HG02798 (cell line): ENCODE data around the gene SMAP1.
A peak's percentile ranks its signal among the peaks of the same experiment; 100 is the strongest.

Experiments
- ATAC-seq: cut with Tn5 transposase; IDR thresholded peaks from one replicate; pipeline ENCODE4 v1.9.1; 2021; ENCODE audit warnings: mild to moderate bottlenecking; ENCODE audit not compliant: unreplicated experiment, poor library complexity

The SMAP1 gene

DNA sequence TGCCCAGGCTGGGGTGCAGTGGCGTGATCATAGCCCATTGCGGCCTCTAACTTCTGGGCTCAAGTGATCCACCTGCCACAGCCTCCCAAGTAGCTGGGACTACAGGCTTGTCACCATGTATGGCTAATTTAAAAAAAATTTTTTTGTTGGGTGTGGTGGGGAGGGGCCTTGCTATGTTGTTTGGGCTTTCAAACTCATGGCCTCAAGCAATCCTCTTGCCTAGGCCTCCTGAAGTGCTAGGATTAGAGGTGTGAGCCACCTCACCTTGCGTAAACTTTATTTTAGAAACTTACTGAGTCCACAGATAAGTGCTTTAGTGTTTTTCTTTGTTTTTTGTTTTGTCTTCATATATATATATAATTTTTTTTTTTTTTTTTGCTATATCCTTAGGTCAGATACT lies 9.1 kb downstream of the SMAP1 start:
- ATAC-seq = no peak

DNA sequence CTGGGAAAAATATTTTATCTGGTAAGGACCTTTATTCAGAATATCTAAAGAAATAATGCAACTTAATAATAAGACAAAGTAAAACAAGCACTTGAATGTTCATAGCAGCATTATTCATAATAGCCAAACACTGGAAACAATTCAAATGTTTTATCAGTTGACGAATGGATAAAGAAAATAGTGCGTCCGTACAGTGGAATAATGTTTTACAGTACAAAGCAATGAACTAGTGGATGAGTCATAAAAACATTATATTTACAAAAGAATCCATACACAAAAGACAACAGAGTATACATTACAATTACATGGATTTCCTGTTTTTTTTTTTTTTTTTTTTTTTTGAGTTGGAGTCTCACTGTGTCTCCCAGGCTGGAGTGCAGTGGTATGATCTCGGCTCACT lies 12.7 kb downstream of the SMAP1 start:
- ATAC-seq = no peak

GRCh38 chr6:70684794-70685493 lies 17.3 kb downstream of the SMAP1 start:
- no peak for ATAC-seq

DNA sequence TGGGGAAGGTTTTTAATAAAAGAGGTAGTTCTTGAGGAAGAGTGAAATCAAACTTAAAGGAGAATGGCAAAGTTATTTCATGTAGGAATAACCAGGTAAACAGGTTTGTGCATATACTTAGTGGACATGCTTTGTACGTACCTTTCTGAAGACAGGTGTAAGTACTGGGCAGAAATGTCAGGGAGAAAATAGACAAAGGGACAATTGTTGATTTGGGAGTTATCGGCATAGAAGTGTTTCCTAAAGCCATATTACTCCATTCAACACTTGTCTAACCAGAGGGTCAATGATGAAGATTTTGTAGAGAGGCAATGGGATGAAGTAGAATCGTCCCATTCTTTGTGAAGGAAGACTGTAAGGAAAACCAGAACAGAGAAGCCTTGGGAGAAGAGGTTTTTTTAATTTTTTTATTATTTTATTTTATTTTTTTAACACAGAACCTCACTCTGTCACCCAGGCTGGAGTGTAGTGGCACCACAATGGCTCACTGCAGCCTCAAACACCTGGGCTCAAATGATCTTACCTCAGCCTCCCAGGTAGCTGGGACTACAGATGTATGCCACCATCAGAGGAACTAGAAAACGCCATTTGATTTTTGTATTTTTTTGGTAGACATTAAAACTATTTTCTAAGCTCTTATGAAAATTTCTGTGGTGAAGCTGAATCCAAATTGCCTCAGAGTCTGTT lies 18.0 kb downstream of the SMAP1 start:
- ATAC-seq = no peak

- peak; percentile 58 for ATAC-seq
These were observed 19.0 kb downstream of the SMAP1 start for GRCh38 chr6:70686548-70687133.

- ATAC-seq = no peak
These were observed 26.2 kb downstream of the SMAP1 start for GRCh38 chr6:70693887-70694286.

GRCh38 chr6:70694371-70694770 lies 26.7 kb downstream of the SMAP1 start:
- no peak for ATAC-seq

DNA sequence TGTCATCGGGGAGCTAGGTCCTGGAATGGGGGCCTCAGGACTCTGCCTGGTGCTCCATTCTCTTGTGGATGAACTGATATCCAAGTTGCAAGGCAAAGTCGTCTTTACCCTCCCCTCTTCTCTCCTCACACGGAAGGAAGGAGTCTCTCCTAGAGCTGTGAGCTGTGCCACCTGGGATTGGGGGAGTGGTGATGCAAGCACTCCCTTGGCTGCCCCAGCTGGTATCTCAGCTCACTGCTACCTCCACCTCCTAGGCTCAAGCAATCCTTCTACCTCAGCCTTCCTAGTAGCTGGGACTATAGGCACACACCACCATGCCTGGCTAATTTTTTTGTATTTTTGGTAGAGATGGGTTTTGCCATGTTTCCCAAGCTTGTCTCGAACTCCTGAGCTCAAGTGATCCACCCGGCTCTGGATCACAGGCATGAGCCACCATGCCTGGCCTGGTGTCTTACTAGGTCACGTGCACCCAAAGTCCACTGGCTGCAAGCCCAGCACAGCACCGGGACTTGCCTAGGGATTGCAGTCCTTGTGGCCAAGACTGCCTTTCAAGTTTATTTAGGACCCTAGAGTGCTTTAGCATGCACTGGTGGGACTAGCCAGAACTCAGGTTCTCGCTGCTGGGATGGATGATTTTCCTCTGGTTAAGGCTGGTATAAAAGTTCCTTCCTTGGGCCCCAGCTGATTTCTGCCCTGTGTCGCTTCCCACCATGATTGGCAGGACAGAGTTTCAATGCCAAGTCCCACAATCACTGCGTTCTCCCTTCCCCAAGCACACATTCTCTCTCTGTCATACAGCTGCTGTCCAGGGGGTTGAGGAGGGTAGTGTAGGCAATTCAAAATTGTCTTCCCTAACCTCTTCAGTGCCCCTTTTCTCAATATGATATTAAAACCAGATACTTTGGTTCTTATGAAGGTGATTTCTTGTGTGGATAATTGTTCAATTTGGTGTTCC lies 33.5 kb downstream of the SMAP1 start:
- ATAC-seq = no peak

- ATAC-seq = no peak
These were observed 38.1 kb downstream of the SMAP1 start for GRCh38 chr6:70705772-70706171.

DNA sequence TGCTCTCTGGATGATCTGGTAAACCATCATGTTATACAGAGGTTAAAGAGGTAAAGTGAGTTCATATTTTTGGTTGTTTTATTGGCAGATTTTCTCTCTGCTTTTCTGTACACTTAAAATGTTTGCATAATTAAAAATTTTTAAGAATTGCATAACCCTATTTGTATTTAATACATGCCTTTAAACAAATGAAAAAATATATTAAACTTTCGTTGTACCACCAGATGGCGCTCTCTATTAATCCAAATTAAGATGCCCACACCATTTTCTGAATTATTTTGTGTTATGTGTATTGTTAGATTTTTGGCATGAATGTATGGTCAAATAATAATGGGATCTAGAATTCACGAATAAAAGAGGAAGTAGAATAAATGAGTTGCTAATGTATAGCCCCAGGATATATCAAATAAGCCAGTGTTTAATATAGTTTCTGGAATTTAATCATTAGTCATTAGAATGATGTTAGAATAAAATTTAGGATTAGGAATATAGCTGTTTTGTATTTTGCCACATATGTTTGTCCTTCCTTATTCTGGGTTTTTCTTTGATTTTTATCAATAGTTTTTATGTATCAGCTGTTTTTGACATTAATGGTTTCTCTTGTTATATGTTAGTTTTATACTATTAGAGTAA lies 38.9 kb downstream of the SMAP1 start:
- no peak for ATAC-seq

DNA sequence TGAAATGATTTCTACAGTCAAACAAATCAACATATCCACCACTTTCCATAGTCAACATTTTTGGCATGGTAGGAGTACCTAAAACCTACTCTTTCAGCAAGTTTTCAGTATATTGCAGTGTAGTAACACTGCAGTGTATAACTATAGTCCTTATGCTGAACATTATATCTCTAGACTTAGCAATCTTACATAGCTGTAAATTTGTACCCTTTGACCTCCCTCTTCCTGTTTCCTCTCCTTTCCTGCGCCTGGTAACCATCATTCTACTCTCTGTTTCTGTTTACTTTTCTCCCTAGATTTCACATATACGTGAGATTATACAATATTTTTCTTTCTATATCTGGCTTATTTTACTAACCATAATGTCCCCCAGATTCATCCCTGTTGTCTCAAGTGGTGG lies 40.2 kb downstream of the SMAP1 start:
- ATAC-seq = no peak

DNA sequence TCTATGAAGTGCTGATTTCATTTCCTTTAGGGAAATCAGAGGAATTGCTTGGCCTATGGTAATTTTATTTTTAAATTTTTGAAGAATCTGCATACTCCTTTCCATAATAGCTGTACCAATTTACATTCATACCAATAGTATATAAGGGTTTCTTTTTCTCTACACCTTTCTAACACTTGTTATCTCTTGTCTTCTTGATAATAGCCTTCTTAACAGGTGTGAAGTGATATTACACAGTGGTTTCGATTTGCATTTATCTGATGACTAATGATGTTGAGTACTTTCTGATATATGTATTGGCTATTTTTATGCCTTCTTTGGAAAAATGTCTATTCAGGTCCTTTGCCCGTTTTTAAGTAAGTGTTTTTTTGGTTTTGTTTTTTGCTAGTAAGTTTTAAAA lies 40.8 kb downstream of the SMAP1 start:
- ATAC-seq = no peak

DNA sequence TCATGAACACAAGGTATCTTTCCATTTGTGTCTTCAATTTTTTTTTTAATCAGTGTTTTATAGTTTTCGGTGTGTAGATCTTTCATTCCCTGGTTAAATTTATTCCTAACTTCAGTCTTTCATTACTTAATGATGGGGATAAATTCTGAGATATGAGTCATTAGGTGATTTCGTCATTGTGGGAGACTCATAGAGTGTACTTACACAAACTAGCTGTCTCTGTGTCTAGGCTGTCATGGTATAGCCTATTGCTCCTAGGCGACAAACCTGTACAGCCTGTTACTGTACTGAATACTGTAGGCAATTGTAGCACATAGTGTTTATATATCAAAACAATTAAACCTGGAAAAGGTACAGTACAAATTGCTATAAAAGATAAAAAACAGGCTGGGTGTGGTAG lies 42.1 kb downstream of the SMAP1 start:
- no peak for ATAC-seq

DNA sequence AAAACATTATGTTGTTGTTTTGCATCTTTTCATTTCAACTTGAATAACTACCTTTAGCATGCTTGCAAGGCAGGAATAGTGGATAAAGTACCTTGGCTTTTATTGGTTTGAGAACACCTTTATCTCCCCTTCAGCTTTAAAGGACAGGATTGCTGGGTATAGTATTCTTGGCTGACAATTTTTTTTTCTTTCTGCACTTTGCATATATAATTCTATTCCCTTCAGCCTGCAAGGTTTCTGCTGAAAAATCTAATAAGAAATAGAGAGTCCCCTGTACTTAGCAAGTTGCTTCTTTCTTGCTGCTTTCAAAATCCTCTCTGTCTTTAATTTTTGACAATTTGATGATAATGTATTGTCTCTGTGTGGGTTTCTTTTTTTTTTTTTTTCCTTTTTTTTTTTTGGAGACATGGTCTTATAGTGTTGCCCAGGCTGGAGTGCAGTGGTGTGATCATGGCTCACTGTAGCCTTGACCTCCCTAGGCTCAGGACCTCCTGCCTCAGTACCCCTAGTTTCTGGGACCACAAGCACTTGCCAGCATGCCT lies 47.1 kb downstream of the SMAP1 start:
- ATAC-seq = no peak

DNA sequence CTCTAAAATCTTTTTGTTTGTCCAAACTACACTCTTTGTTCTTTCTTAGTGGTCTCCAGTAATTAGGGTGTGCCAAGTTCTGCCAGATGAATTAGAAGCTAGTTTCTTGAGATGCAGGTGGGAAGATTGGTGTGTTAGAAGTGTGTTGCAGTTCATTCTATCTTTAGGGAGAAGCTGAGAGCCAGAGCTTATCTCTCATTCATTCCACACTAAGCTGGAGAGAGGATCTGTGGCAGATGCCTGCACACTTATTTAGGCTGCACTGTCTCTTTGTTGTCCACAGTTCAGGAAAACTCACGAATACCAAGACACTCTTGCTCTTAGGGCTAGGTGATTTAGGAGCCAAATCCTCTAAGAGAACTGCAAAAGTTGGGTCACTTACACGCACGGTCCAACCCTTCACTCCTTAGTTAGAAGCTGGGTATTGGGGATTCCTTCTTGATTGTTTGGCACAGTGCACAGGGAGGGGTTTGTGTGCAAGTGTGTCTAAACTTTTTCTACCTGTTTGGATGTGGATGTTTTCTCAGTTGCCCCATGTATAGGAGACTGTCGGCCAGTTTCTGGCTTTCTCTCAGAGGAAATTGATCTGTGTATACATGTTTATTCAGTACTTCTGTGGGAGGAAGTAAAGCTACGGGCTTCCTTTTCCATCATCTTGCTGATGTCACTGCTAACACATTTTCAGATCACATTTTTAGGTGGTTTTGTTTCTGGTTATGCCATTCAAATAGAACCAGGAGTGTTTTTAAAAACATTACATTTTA lies 49.5 kb downstream of the SMAP1 start:
- ATAC-seq = no peak

GRCh38 chr6:70724524-70724923 lies 56.8 kb downstream of the SMAP1 start:
- ATAC-seq = no peak

DNA sequence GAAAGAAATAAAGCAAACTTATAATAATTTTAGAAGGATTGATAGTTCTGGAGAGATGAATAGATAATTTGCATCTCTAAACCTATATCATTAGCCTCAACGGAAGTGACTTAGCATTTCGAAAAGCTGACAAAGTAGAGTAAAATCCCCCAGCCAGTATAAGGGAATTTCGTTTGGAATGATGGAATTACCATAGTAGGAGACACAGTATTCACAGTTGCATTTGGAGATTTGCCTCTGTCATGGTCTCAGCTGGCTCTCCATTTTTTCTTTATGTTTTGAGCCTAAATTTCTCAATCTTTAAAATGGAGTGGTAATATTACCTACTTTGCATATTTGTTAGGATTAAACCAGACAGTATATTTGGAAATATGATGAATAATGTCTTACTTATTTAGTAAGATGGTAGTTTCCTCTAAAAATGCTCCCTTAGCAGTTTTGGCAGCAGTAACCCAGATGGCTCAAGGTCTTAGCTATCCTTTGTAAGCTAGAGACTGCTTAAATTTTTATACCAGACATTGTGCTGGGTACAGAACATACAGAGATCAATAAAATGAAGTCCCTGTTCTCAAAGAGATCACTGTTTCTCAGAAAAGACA lies 58.2 kb downstream of the SMAP1 start:
- ATAC-seq = no peak

DNA sequence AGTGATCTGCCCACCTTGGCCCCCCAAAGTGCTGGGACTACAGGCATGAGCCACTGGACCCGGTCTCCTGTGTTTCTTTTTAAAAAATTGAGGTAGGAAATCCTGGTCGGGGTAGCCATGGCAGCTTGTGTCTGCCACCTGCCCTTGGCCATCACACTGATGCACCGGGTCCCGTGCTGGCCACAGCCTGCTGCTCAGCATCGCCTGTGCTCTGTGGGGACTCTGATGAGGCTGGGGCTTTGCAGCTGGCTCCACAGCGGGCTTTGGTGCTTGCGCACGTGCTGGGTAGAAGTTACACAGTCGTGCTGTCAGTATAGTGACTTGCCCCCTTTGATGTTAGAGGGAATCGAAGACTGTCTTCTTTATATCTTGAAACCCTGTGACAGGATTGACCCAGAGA lies 66.7 kb downstream of the SMAP1 start:
- no peak for ATAC-seq

DNA sequence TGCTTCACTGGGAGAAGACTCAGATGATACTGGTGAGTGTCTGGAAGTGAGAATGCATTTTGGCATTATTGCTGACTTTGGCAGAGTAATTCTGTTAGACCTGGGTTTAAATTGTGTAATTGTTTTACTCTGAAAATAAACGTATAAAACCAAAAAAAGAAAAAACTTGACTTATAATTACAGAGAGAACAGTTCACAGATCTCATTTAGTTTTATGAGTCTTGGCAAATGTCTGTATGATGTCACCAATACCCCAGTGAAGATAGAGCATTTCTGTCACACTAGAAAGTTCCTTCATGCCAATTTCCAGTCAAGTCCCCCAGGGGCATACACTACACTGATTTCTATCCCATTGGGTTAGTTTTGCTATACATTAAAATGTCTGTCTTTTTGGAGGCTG lies 67.3 kb downstream of the SMAP1 start:
- no peak for ATAC-seq
